Measurements from ENCODE around the gene SNX20. TPM values are rescaled to one million over a fixed set of nuclear protein-coding genes. Genes with fewer than 3 reads are reported as not detected.

SNX20 gene
- total RNA-seq, 2 donors from 2014 or later, result 0.82 to 2.5 TPM

- TF ChIP-seq POLR2AphosphoS5 (IDR thresholded peaks at IDR 0.05), result no peak
- TF ChIP-seq CTCF (IDR thresholded peaks at IDR 0.05), result no peak
- TF ChIP-seq POLR2A (IDR thresholded peaks at IDR 0.05), result no peak
- DNase-seq (ENCODE audit: low spot score), result no peak
- Histone ChIP-seq H3K36me3 (no peaks in the 10 kb centered on the region), H3K27ac (no peak overlapping the region), H3K4me3 (no peak overlapping the region), H3K27me3 (replicated peaks; ENCODE audit: insufficient read depth) (no peaks in the 10 kb centered on the region), H3K4me1 (replicated peaks) (no peaks in the 10 kb centered on the region), H3K9me3 (no peaks in the 10 kb centered on the region)
- WGBS, result 94% methylated on average over 9 of the region's 9 CpGs
- intact Hi-C loops (cut with DNase I), result loop anchor here (5.0 kb wide), 1 partner anchor 47 kb away; the partner anchor contains the start of gene CYLD
Measured at GRCh38 chr16:50695017-50696000, 14.2 kb upstream of the SNX20 start.

DNA sequence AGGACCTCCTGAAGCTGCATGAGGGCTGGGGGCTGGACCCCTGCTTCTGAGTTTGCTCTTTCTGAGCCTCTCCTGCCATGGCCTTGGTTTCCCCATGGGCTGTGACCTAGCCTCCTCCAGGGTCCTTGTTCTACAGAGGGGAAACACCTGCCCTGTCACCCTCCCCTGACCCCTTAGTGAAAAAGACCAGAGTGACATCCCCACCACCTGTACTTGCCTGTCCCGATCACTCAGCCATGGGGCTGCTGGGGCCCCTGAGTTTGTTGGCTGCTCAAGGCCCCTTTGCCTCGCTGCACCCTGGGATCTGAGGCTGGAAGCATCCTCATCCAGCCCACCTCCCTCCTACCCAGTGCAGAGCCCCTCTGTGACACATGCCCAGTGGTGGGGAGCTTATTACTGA lies 13.1 kb upstream of the SNX20 start:
- no peaks in the 10 kb centered on the region for H3K4me1 ChIP-seq (replicated peaks)
- H3K9me3 ChIP-seq, result no peaks in the 10 kb centered on the region
- H3K27ac ChIP-seq, result no peak overlapping the region
- TF ChIP-seq POLR2AphosphoS5 (IDR thresholded peaks at IDR 0.05) (no peak), CTCF (IDR thresholded peaks at IDR 0.05) (no peak), POLR2A (IDR thresholded peaks at IDR 0.05) (no peak)
- DNase-seq (ENCODE audit: low spot score), result no peak
- no peak overlapping the region for H3K4me3 ChIP-seq
- 100% methylated on average over 2 of the region's 2 CpGs for WGBS
- H3K36me3 ChIP-seq, result no peaks in the 10 kb centered on the region
- H3K27me3 ChIP-seq (replicated peaks; ENCODE audit: insufficient read depth), result no peaks in the 10 kb centered on the region
- intact Hi-C loops (cut with DNase I), result no loop called here

DNA sequence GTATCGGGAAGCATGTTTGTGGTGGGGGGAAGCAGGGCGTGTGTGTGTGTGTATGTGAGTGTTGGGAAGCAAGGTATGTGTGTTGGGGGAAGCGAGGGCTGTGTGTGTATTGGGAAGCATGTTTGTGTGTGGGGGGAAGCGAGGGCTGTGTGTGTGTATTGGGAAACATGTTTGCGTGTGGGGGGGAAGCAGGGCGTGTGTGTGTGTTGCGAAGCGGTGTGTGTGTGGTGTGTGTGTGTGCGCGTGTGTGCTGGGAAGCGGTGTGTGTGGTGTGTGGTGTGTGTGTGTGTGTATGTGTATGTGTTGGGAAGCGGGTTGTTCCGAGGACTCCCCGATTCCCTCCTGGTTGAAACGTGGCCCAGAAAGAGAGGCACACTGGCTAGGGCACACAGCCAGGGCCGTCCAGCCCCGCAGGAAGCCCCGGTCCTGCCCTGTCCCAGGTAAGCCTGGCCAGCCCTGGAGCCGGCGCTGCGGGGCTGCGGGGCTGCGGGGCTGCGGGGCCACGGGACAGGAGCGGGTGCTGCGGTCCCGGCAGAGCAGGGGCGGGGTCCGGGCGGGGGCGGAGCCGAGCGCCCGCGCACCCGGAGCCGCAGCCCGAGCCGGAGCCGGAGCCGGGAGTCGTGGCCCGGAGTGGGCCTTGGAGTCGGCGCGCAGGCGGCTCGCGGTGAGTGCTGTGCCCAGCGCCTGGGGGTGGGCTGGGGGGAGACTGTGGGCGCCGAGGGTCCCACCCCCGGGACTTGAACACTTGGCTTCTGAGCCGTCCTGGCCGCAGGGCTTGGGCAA lies 12.1 kb upstream of the SNX20 start, which contains the start of gene NOD2:
Gene NOD2, plus strand, starts transcription at position 608 of the 783 bp plus-strand sequence. CDS start 5,890 bp downstream, outside the sequence.
- Histone ChIP-seq H3K27me3 (replicated peaks; ENCODE audit: insufficient read depth) (no peaks in the 10 kb centered on the region), H3K27ac (no peak within 1 kb of the TSS), H3K4me1 (replicated peaks) (no peaks in the 10 kb centered on the region), H3K36me3 (no peaks in the 10 kb centered on the region), H3K9me3 (no peaks in the 10 kb centered on the region), H3K4me3 (peak within 1 kb of the TSS; percentile 30 to 41)
- DNase-seq (ENCODE audit: low spot score), result no peak
- no peak for TF ChIP-seq POLR2AphosphoS5 (IDR thresholded peaks at IDR 0.05)
- 12% methylated on average over 51 of the region's 56 CpGs for WGBS
- intact Hi-C loops (cut with DNase I), result no loop called here

DNA sequence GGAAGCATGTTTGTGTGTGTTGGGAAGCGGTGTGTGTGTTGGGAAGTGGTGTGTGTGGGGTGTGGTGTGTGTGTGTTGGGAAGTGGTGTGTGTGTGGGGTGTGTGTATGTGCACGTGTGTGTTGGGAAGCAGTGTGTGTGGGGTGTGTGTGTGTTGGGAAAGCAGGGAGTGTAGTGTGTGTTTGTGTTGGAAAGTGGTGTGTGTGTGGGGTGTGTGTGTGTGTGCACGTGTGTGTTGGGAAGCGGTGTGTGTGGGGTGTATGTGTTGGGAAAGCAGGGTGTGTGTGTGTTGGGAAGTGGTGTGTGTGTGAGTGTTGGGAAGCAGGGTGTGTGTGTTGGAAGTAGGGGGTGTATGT lies 11.5 kb upstream of the SNX20 start:
- H3K27me3 ChIP-seq (replicated peaks; ENCODE audit: insufficient read depth), result no peaks in the 10 kb centered on the region
- H3K36me3 ChIP-seq, result no peaks in the 10 kb centered on the region
- 83% methylated on average over 4 of the region's 4 CpGs for WGBS
- H3K9me3 ChIP-seq, result no peaks in the 10 kb centered on the region
- no peak for DNase-seq (ENCODE audit: low spot score)
- no peak overlapping the region for H3K4me3 ChIP-seq
- no peak for TF ChIP-seq CTCF (IDR thresholded peaks at IDR 0.05)
- TF ChIP-seq POLR2A (IDR thresholded peaks at IDR 0.05), result no peak
- no peak for TF ChIP-seq POLR2AphosphoS5 (IDR thresholded peaks at IDR 0.05)
- intact Hi-C loops (cut with DNase I), result no loop called here
- no peak overlapping the region for H3K27ac ChIP-seq
- no peaks in the 10 kb centered on the region for H3K4me1 ChIP-seq (replicated peaks)

DNA sequence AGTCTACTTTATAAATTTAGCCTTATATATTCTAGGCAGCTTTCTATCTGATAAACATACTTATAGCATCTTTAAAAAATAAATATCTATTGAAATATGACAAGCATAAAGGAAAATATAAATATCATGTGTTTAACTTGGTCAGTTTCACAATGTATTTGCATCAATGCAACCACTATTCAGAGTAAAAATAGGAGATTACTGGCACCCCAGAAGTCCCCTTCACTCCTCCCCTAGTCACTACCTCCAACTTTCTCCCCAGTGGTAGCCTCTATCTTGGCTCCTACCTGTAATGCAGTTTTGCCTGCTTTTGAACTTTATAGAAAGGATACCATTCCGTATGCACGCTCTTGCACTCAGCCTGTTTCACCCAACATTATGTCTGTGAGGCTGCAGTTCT lies 9.1 kb upstream of the SNX20 start:
- TF ChIP-seq POLR2AphosphoS5 (IDR thresholded peaks at IDR 0.05), result no peak
- TF ChIP-seq CTCF (IDR thresholded peaks at IDR 0.05), result no peak
- TF ChIP-seq POLR2A (IDR thresholded peaks at IDR 0.05), result no peak
- DNase-seq (ENCODE audit: low spot score), result no peak
- intact Hi-C loops (cut with DNase I), result no loop called here
- 88% methylated on average over 2 of the region's 2 CpGs for WGBS
- no peak overlapping the region for H3K27ac ChIP-seq
- no peaks in the 10 kb centered on the region for H3K27me3 ChIP-seq (replicated peaks; ENCODE audit: insufficient read depth)
- no peak overlapping the region for H3K4me3 ChIP-seq
- H3K4me1 ChIP-seq (replicated peaks), result no peaks in the 10 kb centered on the region
- H3K9me3 ChIP-seq, result no peaks in the 10 kb centered on the region
- H3K36me3 ChIP-seq, result no peaks in the 10 kb centered on the region

Measured in prostate gland (tissue), 2 donors.